KMS-11 (cell line): ENCODE data around the gene CAPZB.

Source experiments
- H2AFZ ChIP-seq: fragments of 200-600 bp; sonication (generic); 2 replicates; pipeline ENCODE4 v1.6.1; 2016; ENCODE audit warnings: antibody characterized with exemption, mixed run types, low read depth
- H3K27ac ChIP-seq: fragments of 200-600 bp; sonication (generic); 2 replicates; pipeline ENCODE4 v1.6.1; 2016; ENCODE audit warnings: mild to moderate bottlenecking, mixed run types
- H3K27me3 ChIP-seq: fragments of 200-600 bp; sonication (generic); 2 replicates; pipeline ENCODE4 v1.6.1; 2017; ENCODE audit warnings: mild to moderate bottlenecking, low read depth, mixed run types, moderate library complexity; ENCODE audit not compliant: insufficient read depth
- H3K36me3 ChIP-seq: fragments of 200-600 bp; sonication (generic); 2 replicates; pipeline ENCODE4 v1.6.1; 2017; ENCODE audit warnings: mild to moderate bottlenecking, mixed run types; ENCODE audit not compliant: insufficient read depth
- H3K4me1 ChIP-seq: fragments of 200-600 bp; sonication (generic); 2 replicates; pipeline ENCODE4 v1.6.1; 2016; ENCODE audit warnings: mild to moderate bottlenecking, low read depth, mixed run types; ENCODE audit not compliant: poor library complexity, severe bottlenecking
- H3K4me2 ChIP-seq: fragments of 200-600 bp; sonication (generic); 2 replicates; pipeline ENCODE4 v1.7.0; 2016; ENCODE audit warnings: mild to moderate bottlenecking, mixed run types
- H3K4me3 ChIP-seq: fragments of 200-600 bp; sonication (generic); IDR thresholded peaks from 2 replicates; pipeline ENCODE4 v1.6.1; 2017; ENCODE audit warnings: low read depth, low read length, mixed read lengths; ENCODE audit not compliant: insufficient read depth
- H3K79me2 ChIP-seq: fragments of 200-600 bp; sonication (generic); 2 replicates; pipeline ENCODE4 v1.6.1; 2016; ENCODE audit warnings: low read depth, mixed run types; ENCODE audit not compliant: insufficient read depth
- H3K9ac ChIP-seq: fragments of 200-600 bp; sonication (generic); 2 replicates; pipeline ENCODE4 v1.6.1; 2016; ENCODE audit warnings: mild to moderate bottlenecking, mixed run types
- H4K20me1 ChIP-seq: fragments of 200-600 bp; sonication (generic); 2 replicates; pipeline ENCODE4 v1.6.1; 2016; ENCODE audit warnings: mild to moderate bottlenecking, mixed run types; ENCODE audit not compliant: insufficient read depth
- CTCF ChIP-seq: fragments of 200-600 bp; sonication (generic); conservative IDR thresholded peaks from 2 replicates; pipeline ENCODE4 v1.6.1; 2017; ENCODE audit warnings: low read depth, mild to moderate bottlenecking, antibody characterized with exemption, low read length, moderate library complexity, mixed read lengths

The CAPZB gene

GRCh38 chr1:19372136-19372514 is 113.2 kb downstream of the CAPZB start:
- no peaks in the 10 kb centered on the region for H4K20me1 ChIP-seq
- no peak overlapping the region for H3K27ac ChIP-seq
- no peak overlapping the region for H3K4me3 ChIP-seq
- no peak overlapping the region for H3K9ac ChIP-seq
- no peaks in the 10 kb centered on the region for H3K79me2 ChIP-seq
- no peak overlapping the region for H2AFZ ChIP-seq
- no peaks in the 10 kb centered on the region for H3K4me1 ChIP-seq
- H3K36me3 ChIP-seq, result no peaks in the 10 kb centered on the region
- H3K4me2 ChIP-seq, result no peak overlapping the region
- H3K27me3 ChIP-seq, result no peaks in the 10 kb centered on the region
- no peak for TF ChIP-seq CTCF

GRCh38 chr1:19371226-19372135 is 113.9 kb downstream of the CAPZB start:
- Histone ChIP-seq H3K4me2 (no peak overlapping the region), H4K20me1 (no peaks in the 10 kb centered on the region), H3K27ac (no peak overlapping the region), H3K27me3 (no peaks in the 10 kb centered on the region), H3K4me1 (no peaks in the 10 kb centered on the region), H2AFZ (no peak overlapping the region), H3K79me2 (no peaks in the 10 kb centered on the region), H3K36me3 (no peaks in the 10 kb centered on the region), H3K9ac (no peak overlapping the region), H3K4me3 (no peak overlapping the region)
- TF ChIP-seq CTCF, result no peak

- Histone ChIP-seq H3K36me3 (no peaks in the 10 kb centered on the region), H3K27me3 (no peaks in the 10 kb centered on the region), H2AFZ (no peak overlapping the region), H3K9ac (no peak overlapping the region), H3K27ac (no peak overlapping the region), H3K4me3 (no peak overlapping the region), H3K4me2 (no peak overlapping the region), H3K4me1 (no peaks in the 10 kb centered on the region), H4K20me1 (no peaks in the 10 kb centered on the region), H3K79me2 (no peaks in the 10 kb centered on the region)
- no peak for TF ChIP-seq CTCF
These were observed 114.7 kb downstream of the CAPZB start for GRCh38 chr1:19370453-19371170.

GRCh38 chr1:19369396-19370090 is 115.8 kb downstream of the CAPZB start:
- Histone ChIP-seq H3K36me3 (no peaks in the 10 kb centered on the region), H3K4me1 (no peaks in the 10 kb centered on the region), H3K9ac (no peak overlapping the region), H3K4me3 (no peak overlapping the region), H3K4me2 (no peak overlapping the region), H4K20me1 (no peaks in the 10 kb centered on the region), H3K79me2 (no peaks in the 10 kb centered on the region), H3K27me3 (no peaks in the 10 kb centered on the region), H2AFZ (no peak overlapping the region), H3K27ac (no peak overlapping the region)
- TF ChIP-seq CTCF, result no peak
